IPS-11a (cell line): ENCODE results near the gene PCYT2.
A peak's percentile ranks its signal among the peaks of the same experiment; 100 is the strongest.

Source experiments
- H3K4me3 ChIP-seq: one replicate; pipeline ENCODE4 v1.5.1; 2013; ENCODE audit warnings: low read depth, low read length, control low read depth

The PCYT2 gene

DNA sequence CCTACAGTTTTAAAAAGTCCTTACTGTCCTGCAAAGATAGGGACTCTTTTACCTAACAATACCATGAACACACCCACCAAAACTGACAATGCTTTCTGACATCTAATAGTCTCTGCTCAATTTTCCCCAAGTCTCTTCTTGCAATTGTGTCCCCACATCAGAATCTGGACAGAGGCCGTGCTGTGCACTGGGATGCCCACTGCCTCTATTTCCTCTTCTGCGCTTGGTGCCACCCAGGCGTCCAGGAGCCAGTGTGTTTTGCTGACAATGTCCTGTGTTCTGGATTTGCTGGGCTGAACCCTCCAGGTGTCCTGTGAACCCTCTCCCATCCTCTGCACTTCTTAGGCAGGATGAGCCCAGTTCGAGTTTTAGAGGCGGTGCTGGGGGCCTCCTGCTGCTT lies 33.6 kb downstream of the PCYT2 start:
- H3K4me3 ChIP-seq: no peak overlapping the region

DNA sequence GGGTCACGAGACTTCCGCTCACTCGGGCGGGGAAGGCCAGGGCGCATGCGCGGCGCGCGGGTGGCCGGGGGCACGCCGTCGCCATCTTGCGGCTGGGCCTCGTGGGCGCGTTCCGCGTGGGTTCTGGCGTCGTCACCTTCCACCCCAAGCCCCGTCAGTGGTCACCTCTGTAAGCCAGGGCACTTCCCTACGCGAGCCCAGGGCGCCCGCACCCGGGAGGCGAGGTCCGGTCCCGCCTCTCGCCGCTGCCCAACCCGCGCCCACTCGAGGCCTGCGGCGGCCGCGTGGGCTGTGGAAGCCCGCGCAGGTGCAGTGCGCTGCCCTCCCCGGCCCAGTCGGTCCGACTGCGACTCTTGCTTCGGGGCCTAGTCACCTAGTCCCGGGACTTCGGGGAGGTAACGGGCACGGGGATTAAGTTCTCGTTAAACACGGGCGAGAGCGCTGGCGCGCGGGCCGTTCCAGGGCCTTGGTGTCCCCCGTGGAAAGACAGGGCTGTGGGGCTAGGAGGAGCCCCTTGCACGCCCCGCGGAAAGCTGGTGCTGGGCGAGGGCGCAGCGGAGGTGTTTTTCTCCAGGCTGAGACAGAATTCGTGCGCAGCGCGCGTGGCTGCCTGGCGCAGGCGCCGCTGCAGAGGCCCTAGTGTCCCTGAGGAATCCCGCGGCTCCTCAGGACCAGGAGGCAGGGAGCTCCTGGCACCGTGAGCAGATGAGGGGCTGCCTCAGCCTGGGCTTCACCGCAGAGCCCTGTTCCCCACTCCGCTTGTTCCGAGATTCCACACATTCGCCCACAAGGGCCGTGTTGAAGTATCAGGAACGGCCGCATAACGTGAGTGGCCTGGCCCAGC lies 39.6 kb downstream of the PCYT2 start:
- peak overlapping the region; percentile 81 for H3K4me3 ChIP-seq

GRCh38 chr17:81870981-81871386 lies 40.2 kb downstream of the PCYT2 start, which contains the start of gene ARHGDIA:
ARHGDIA (minus strand) TSS chr17:81871337; CDS start chr17:81869930, 1,407 bp downstream.
- H3K4me3 ChIP-seq: peak within 1 kb of the TSS; percentile 81

DNA sequence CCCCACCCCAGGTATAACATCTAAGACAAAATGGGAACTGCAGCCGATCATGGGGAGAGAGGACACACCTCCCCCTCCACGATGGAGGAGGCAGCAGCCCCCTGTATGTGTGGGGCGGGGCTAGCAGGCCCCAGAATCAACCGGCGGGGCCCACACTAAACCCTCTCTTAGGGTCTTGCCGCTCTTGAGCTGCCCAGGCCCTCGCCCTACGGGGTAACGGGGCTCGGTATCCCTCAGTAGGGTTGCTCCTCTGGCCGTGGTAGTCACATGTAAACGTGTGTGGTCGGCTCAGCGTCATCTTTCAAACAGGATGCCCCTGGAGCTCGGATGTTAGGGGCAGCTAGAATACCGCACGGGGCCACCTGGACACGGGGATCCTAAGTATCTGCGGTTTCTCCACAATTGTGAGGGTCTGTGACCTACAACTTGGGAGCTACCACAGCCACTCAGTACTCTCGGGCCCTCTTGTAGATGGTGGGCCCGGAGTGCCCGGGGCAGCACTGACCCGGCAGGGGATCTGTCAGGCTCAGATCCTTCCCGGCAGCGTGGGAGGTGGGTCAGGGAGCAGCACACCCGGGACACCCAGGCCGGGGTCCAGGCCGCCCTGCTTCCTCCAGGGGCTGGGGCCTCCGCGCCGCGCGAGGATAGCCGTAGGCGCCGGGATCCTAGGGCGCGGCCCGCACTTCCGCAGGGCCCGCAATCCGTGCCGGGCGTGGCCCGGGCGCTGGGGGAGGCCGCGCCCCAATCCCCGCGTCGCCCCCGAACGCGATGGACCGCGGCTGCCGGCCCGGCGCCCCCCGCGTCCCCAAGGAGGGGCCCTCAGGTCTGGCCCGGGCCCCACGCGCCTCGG lies 40.8 kb downstream of the PCYT2 start:
- H3K4me3 ChIP-seq: peak overlapping the region; percentile 72

GRCh38 chr17:81869221-81870130 lies 41.7 kb downstream of the PCYT2 start:
- peak overlapping the region; percentile 72 for H3K4me3 ChIP-seq

- H3K4me3 ChIP-seq: no peak overlapping the region
Observed at GRCh38 chr17:81868674-81869220, 42.5 kb downstream of the PCYT2 start.

DNA sequence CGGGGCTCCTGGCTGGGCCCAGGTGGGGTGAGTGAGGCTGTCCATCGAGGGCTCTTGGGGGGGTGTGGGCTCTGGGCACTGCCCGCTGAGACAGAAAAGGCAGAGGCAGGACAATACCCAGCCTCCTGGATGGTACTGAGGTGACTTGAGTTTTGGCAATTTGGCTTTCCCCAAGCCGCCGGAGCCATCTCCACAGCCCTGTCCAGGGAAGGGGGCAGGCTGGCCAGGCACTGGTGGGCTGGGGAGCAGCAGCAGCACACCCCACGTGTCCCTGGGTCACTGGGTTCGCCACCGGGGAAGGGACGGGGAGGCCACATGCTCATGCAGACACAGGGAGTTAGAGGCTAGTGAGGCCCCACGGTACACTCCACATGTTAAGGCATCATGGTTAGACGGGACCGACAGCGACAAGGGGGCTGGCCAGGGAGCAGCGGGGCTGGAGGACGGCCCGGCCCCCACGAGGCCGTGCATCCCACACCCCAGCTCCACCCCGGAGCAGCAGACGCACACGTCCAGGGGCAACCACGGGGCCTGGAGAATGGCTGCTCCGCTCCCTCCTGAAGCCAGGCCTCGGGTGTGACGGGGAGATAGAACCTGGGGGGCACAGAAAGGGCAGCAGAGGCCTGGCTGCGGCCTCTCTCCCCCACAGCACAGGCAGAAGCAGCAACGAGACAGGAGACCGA lies 43.1 kb downstream of the PCYT2 start:
- no peak overlapping the region for H3K4me3 ChIP-seq

- H3K4me3 ChIP-seq: no peak overlapping the region
Observed at GRCh38 chr17:81867170-81867990, 43.8 kb downstream of the PCYT2 start.

- H3K4me3 ChIP-seq: no peak overlapping the region
Observed at GRCh38 chr17:81866440-81867169, 44.6 kb downstream of the PCYT2 start.

- H3K4me3 ChIP-seq: no peak overlapping the region
Observed at GRCh38 chr17:81865733-81866439, 45.3 kb downstream of the PCYT2 start.

DNA sequence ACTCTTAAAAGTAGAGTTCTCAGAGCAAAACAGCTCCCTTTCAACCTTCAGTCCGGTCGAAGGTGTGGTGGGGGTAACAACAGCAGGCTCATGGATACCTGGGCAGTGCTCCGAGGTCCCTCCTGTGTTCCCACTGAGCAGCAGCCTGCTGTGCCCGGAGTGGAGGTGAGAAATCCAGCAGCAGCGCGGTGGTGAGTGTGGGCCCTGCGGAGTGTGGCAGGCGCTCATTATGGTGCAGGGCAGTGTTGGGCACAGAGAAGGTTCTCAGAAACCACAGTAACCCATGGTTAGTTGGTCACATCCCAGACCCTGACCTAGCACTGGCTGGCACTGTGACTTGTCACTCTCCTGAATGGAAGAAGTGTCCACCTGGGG lies 45.9 kb downstream of the PCYT2 start:
- H3K4me3 ChIP-seq: no peak overlapping the region

- H3K4me3 ChIP-seq: no peak overlapping the region
Observed at GRCh38 chr17:81863833-81864768, 47.1 kb downstream of the PCYT2 start.

- H3K4me3 ChIP-seq: no peak overlapping the region
Observed at GRCh38 chr17:81863123-81863675, 48.0 kb downstream of the PCYT2 start.

GRCh38 chr17:81860756-81861568 lies 50.2 kb downstream of the PCYT2 start:
- peak overlapping the region; percentile 92 for H3K4me3 ChIP-seq

- peak within 1 kb of the TSS; percentile 92 for H3K4me3 ChIP-seq
Observed at GRCh38 chr17:81859906-81860755, 51.1 kb downstream of the PCYT2 start, which contains the start of gene P4HB. P4HB (minus strand) TSS chr17:81860535; CDS start chr17:81860471, 64 bp downstream.
